GM18873 (cell line): ENCODE measurements around the gene ASTN2.

ENCODE experiments used
- ATAC-seq: cut with Tn5 transposase; IDR thresholded peaks from one replicate; pipeline ENCODE4 v1.9.1; 2021; ENCODE audit warnings: mild to moderate bottlenecking, moderate library complexity, moderate number of reproducible peaks; ENCODE audit not compliant: unreplicated experiment, low FRiP score

The ASTN2 gene

DNA sequence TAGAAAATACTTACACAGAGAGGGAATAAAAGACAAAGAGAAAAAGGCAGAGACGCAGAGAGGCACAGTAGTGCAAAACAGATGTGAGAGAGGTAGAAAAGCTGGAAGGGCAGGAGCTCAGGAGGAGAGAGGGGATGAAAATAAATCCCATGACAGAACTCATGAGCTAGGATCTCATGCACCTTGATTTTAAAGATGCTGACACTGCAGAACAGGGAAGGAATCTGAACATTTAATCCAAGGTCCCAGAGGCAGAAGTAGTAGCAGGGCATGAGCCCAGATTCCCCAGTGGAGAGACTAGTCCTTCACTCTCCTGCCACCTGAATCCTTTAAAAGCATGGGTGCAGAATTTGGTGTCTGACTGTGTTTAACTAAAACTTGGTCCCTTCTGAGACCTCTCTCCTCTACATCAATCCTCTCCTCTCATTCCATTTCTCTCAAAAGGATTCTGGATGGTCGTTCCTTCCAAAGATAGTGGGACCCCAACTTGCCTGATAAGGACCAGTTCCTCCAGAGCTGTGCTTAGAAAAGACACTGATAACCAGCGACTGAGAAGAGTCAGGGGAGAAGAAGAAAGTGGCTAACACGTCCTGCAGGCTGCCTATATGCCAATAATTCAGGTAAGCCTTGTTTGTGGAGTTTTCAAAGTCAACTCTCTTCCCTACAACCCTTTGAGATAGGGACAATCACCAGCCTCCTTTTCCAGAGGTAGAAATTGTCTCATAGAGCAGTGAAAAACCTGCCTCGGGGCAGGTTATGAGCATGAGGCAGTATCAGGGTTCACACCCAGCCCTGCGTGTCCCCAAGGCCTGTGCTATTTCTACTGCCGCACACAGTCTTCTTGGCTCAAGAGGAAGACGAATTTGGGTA, 931.0 kb downstream of the ASTN2 start:
- no peak for ATAC-seq

DNA sequence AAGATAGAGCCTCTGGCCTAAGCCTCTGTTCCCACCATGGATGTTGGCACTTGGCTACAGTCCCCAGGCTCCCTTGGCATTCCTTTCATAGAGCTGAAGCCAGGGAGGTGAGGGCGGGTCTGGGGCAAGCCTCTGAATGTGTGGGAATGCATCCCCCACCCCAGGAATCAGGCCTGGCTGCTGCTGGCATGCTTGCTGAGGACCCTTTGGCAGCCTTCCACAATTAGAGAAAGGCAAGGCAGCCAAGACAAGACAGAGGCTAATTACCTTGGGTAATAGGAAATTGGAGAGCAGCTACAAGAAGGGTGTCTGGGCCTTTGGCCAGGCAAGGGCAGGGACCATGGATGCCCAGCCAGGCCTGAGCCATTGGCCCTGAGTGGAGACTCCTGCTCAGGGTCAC, 932.1 kb downstream of the ASTN2 start:
- ATAC-seq, result no peak

DNA sequence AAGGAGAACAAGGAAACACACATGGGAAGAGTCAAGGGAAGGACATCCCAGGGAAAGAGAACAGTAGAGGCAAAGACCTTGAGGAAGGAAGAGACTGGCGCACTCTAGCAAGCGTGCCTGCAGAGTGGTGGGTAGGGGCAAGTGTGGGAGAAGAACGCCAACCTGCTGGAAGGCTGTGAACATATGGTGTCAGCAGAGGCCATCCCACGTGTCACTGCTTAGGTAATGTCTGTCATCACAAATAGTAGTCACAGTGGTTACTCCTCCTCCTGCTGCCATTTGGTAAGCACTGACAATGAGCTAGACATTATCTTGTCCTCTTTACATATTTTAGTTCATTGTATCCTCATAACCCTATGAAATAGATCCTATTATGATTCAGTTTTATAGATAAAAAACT, 934.2 kb downstream of the ASTN2 start:
- ATAC-seq, result no peak

DNA sequence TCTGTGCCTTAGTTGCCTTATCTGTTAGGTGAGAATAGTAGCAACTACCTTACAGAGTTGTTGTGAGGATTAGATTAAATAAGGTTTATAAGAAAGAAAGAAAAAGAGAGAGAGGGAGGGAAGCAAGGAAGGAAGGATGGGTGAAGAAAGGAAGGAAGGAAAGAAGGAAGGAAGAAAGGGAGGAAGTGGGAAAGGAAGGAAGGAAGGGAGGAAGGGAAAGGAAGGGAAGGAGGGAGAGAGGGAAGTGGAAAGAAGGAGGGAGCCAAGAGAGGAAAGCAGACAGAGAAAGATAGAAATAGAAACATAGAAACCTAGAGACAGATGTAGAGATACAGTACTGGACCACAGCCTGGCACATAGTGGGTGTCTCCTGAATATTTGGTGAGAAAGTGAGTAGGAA, 934.9 kb downstream of the ASTN2 start:
- no peak for ATAC-seq

DNA sequence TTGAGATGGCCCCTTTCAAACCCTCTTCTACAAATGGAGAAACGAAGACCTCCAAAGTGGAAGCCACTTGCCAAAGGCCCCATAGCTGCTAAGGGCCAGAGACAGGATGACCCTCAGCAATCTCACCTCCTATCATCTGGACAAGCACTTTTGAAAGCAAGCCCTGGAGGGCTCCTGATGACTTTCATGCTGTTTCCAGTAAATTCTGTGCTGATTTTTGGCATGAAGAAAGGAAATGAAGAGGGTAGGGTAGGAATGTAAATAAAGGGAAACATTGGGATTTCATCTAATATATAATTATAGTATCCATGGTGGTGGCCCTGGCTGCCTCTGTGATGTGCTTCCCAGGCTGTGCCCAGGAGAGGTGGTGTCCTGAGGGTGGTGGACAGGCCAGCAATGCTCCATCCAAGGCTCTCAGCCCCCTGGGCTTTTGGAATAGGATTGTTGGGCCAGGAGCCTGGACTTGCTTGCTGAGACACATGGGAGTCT, 935.8 kb downstream of the ASTN2 start:
- ATAC-seq, result no peak

DNA sequence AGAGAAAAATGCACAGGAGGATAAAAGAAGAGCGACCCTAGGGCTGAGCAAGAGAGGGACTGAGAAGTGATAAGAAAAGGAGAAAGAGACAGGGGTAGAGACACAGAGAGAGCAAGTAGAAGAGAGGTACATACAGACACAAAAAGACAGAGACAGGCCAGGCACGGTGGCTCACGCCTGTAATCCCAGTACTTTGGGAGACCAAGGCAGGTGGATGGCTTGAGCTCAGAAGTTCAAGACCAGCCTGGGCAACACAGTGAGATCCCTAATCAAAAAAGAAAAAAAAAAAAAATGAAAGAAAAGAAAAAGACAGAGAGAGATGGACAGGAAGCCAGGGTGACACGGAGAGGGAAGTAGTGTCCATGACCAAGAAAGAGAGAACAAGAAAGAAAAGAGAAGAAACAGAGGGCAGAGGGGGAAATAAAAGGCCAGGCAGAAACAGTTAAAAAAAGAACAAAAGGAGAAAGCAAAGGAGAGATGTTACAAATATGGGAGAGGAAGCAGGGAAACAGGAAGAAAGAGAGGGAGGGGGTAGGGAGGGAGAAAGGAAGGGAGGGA, 937.2 kb downstream of the ASTN2 start:
- ATAC-seq, result no peak

DNA sequence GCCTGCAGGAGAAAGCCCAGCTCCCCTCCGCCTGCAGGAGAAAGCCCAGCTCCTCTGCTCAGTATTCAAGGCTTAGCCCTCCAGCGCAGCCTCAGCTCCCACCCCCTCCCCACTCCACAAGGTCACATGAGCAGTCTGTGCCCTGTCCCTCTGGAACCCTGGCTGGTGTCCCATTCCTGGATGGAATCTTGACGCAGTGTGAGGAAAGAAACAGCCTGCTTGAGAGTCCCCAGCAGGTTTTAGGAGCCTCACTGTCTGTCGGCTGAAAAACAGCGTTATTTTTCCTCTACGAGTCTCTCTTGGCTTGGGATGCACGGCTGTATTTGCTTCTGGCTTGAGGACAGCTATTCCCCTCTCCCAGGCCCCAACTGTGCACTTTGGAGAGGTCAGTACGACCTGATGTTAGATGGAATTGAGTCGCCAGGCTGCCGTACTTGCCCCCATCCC, 937.9 kb downstream of the ASTN2 start:
- ATAC-seq, result no peak

DNA sequence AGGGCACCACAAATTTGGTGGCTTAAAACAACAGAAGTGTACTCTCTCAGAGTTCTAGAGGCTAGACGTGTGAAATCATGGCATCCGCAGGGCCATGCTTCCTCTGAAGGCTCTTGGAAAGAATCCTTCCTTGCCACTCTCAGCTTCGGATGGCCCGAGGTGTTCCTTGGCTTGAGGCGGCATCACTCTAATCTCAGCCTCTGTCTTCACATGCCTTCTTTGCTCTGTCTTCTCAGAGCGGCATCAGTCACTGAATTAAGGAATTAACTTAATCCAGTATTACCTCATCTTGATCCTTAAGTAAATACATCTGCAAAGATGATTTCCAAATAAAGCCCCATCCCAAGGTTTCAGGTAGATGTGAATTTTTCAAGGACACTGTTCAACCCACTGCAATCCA, 938.9 kb downstream of the ASTN2 start:
- ATAC-seq, result no peak

DNA sequence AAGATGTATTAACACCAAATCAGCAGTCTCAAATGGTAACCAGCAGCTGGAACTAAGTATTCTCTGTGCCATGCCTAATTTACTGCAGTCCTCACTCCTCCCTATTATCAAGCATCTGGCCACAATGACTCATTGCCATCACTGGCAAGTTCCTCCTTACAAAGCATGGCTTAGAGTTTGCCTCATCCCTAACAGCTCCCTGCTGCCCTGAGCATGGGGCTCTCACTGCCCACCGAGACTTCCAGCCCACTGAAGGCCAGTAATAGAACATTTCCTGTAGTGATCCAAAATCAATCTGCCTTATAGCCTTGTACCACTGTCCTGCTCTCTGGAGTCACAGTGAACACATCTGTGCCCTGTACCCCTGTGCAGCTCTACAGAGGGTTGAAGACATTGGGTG, 939.7 kb downstream of the ASTN2 start:
- no peak for ATAC-seq

DNA sequence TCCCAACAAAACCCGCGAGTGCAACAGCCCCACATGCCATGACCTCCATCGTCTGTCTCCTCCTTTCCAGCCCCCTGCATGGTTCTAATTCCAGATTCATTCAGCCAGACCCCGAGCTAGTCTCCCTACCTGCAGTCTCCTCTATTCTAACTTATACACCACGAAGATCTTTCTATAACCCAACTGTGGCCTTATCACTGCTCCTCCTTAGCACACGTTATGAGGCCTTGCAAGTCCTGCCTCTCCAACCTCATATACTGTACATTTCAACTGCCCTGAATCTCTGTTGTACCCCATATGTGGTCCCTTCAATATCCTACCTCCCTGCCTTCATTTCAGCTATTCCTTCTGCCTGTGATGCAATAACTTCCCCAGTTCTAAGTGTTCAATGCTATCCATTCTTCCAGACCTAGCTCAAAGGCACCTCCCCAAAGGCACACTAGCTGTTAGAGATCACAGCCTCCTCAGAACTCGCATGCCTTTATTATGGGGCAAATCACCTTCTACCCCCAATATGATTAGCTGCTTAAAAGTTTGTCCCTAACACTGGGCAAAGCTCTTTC, 942.8 kb downstream of the ASTN2 start:
- ATAC-seq, result no peak

DNA sequence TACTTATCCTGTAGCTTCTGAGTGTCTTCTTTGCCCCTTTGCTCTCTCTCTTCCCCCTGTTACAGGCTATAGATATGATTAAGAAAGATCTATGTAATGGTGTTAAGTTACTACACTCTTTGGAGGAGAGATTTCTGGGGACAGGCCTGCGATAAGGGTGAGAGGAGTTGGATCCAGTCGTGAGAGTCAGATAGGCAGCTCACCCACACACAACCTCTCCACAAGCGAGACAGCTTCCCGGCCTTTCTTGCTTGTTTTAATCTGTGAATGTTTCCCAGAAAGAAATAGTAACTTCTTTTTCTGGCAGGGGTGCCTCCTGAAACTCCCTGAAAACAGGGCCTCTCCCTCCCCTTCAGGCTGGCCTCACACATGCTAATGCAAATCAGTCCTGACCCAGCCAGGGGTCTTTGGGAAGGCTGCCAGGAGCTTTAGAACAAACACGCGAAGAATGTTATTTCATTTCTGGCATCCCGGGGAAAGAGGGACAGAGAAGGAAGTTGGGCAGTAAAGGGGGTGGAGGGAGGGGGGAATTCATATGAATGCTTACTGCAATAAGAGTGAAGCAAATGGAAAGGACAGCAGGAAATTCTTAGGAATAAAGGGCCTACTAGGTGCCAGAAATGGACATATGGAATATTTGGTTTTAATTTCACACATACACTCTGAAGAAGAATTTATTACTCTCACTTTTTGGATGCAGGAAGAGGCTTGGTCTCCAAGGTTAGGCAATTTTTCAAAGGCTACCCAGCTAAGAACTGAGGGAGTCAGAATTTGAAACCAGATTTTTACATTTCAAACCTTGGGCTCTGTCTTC, 943.6 kb downstream of the ASTN2 start:
- ATAC-seq, result no peak

DNA sequence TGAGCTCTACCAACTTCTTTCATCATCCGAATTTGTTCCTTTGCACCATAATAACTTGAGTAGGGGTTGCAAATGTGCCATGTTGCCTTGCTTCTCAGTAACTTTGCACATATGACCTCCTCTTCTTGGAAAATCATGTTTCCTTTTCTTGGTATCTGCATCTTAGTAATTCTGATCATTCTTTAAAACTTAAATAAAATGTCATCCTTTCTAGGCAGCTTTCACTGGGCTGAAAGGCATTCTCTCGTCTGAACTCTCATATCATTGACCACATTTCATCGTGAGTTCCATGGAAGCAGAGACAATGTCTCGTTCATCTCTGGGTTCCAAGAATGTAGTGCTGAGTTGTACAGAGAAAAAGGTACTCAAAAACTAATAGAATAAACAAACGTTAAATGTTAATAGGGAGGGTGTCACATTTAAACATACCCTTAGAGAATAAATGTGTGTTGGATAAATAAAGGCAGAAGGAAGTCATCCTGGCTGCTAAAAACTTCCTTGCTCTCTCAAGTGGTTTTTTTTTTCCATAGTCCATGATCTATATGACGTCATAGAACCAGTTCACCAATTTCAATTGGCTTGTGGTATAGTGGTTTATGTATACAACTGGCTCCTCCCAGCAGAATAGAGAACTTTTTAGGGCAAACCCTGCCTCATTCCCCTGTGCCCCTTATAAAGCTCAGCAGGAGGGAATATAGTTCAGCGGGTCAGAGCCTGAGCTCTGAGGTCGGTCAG, 945.9 kb downstream of the ASTN2 start:
- ATAC-seq, result no peak

DNA sequence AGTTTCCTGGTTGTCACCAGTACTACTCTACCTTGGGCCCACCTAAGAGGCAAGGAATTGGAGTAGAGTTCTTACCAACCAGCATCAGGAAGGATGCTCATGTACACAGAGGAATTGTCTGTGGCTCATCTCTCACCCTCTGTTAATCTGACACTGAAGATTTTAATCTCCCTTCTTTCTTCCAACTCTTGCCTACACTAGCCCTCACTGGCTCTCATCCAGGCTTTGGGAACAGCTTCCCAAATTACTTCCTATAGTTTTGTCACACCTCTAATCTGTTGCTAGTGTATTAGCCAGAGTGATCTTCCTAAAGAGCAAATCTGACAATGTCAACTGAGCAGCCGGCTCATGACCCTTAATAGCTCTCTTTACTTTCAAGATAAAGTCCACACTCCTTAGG, 946.5 kb downstream of the ASTN2 start:
- no peak for ATAC-seq

DNA sequence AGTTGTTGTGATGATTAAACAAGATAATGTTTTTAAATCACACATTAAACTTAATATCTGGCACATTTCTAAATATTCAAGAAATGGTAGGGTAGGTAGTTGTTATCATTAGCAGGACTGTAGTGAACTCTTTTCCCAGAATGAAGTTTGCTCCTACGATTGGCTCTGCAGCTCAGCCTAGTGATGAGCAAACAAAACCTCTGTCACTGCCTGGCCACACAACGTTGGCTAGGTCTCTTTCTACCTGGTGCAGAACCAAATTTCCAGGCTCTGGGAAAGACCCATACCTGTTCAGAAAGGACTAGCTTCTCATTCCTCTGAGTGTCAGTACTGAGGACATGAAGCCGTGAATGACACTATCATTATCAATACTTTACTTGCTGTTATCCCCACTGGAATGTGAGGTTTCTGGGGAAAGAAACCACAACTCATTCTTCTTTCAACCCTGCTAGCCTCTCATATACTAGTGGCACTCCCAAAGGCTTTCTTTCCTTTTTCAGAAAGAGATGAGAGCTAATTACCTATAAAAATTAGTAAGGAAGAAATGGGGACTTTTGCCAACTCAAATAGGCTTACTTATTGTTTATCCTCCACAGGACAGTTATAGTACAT, 947.0 kb downstream of the ASTN2 start:
- no peak for ATAC-seq

DNA sequence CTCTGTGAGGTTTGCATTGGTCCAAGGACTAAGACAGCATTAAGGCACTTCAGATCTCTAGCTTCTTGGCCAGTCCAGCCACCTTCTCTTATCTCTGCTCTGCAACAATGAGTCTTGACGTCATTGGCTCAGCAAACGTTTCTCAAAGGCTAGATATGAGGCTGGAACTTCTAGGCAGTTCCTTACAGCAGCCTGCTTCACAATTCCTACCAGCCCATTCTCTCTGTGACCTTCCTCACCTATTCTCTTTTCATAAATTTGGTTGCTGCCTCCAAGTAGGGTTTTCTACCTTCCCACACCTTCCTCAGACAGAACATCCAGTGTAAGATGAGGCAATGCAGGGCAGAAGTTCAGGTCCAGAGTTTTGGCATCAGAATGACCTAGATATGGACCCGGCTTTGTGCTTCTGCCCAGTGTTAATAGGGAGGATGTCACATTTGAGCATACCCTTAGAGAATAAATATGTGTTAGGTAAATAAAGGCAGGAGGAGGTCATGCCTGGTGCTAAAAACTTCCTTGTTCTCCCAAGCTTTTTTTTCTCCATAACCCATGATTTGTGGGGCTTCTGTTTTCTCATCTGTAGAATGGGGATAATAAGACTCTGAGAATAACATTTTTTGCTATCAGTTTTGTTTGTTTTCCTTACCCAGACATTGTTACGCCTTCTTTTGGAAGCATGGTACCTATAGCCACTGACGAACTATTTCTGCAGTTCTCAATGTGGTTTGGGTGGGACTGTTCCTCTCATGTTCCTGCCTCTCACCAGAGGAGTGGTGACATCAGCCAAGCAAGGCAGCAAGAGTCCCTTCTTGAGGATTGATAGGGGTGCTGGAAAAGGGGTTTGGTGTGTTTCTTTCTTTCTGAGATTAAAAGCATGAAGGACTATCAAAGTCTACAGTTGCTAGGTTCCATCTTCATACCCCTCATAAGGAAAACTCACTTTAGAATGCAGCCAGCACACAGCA, 948.3 kb downstream of the ASTN2 start:
- ATAC-seq, result no peak

DNA sequence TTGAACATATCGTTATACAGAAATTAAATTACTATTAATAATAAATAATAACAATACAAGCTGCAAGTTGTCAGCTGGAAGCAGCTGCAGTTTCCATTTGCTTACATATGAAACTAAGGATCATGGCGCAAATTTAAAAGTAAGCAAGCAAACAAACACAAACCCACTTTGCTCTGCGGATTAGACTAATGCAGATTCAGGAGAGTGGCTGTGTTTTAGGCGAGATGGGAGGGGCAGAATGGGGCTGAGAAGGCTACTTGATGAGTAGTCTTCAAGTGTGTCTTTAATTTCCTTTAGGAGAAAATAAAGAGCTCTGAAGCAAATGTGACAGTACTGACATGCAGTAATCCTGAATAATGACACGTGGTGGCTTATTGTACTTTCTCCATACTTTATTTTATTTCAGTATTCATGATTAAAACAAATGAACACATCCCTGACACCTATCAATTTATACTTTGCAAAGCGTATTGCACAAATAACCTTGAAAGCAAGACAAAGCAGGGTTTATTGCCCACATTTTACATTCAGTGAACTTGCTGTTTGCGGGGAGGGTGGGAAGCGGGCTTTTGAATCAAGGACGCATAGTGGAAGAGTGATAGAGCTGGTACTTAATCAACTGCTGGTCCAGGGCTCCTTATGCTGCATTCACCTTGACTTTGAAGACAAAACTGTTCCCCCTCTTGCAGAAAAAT, 949.1 kb downstream of the ASTN2 start:
- ATAC-seq, result no peak

DNA sequence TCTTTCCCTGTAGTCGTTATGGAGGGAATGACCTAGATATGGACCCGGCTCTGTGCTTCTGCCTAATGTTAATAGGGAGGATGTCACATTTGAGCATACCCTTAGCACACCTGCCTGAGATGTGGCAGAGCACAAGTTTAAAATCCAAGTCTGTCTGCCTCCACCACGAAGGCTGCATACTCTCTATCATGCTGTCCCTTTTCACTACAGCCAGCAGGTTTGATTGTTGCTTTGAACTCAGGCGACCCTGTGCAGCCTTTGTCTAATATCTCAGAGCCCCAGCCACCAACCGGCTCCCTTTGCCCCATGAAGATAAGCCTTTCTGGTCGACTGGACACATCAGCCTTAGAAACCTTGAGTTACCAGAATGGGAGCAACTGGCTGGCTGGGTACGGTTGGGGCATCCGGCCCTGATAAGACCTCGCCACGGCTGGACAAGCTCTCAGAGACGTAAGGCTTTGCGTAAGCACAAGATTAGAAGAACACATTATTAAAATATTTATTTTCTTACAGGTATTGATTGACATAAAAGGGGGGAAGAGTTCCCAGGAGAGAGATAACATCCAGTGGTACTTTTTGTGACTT, 949.8 kb downstream of the ASTN2 start:
- ATAC-seq, result no peak

DNA sequence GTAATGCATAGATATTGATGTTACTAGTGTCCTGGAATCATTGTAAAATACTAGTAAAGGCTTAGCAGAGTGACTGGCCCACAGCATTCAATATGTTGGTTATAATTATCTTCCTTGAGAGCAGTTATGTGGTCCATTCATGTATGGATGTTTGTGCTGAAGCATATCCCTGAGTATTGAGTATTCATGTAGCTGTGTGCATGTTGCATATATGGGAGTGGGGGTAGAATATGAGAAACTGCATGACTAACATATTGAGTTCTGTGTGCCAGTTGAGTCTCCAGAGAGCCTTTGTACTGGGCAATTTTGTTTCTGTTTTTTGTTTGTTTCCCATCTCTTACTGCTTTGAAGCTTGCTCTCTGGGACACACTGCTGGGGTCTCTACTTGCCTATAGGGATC, 950.4 kb downstream of the ASTN2 start:
- no peak for ATAC-seq
